Measurements from ENCODE around the gene HMGCS2.

Gene HMGCS2

GRCh38 chr1:119805247-119805646 is 36.5 kb upstream of the HMGCS2 start:
- peaks cover 61% of the 10 kb centered on the region for H3K27me3 ChIP-seq (ENCODE audit: control insufficient read depth, insufficient read depth, low read length)
- no peaks in the 10 kb centered on the region for H3K9me3 ChIP-seq (replicated peaks; ENCODE audit: low read length)
- no peak overlapping the region for H3K9ac ChIP-seq (ENCODE audit: low read depth, low read length)
- H3K4me2 ChIP-seq (ENCODE audit: low read length): no peak overlapping the region
- H3K36me3 ChIP-seq (ENCODE audit: insufficient read depth, low read length): no peaks in the 10 kb centered on the region
- H3K4me3 ChIP-seq (ENCODE audit: low read length): no peak overlapping the region
- H3K4me1 ChIP-seq (ENCODE audit: control insufficient read depth, insufficient read depth, low read length): peaks cover 3% of the 10 kb centered on the region

- H3K36me3 ChIP-seq (ENCODE audit: insufficient read depth, low read length): no peaks in the 10 kb centered on the region
- no peaks in the 10 kb centered on the region for H3K4me1 ChIP-seq (ENCODE audit: control insufficient read depth, insufficient read depth, low read length)
- no peaks in the 10 kb centered on the region for H3K9me3 ChIP-seq (replicated peaks; ENCODE audit: low read length)
- no peak overlapping the region for H3K4me2 ChIP-seq (ENCODE audit: low read length)
- H3K4me3 ChIP-seq (ENCODE audit: low read length): no peak overlapping the region
- H3K9ac ChIP-seq (ENCODE audit: low read depth, low read length): no peak overlapping the region
- H3K27me3 ChIP-seq (ENCODE audit: control insufficient read depth, insufficient read depth, low read length): peaks cover 31% of the 10 kb centered on the region
Measured at GRCh38 chr1:119799599-119800177, 31.0 kb upstream of the HMGCS2 start.

GRCh38 chr1:119799003-119799402 is 30.3 kb upstream of the HMGCS2 start:
- H3K36me3 ChIP-seq (ENCODE audit: insufficient read depth, low read length): no peaks in the 10 kb centered on the region
- H3K4me3 ChIP-seq (ENCODE audit: low read length): no peak overlapping the region
- no peak overlapping the region for H3K9ac ChIP-seq (ENCODE audit: low read depth, low read length)
- H3K27me3 ChIP-seq (ENCODE audit: control insufficient read depth, insufficient read depth, low read length): peaks cover 25% of the 10 kb centered on the region
- no peaks in the 10 kb centered on the region for H3K4me1 ChIP-seq (ENCODE audit: control insufficient read depth, insufficient read depth, low read length)
- no peaks in the 10 kb centered on the region for H3K9me3 ChIP-seq (replicated peaks; ENCODE audit: low read length)
- no peak overlapping the region for H3K4me2 ChIP-seq (ENCODE audit: low read length)

- Histone ChIP-seq H3K9ac (ENCODE audit: low read depth, low read length) (no peak overlapping the region), H3K4me1 (ENCODE audit: control insufficient read depth, insufficient read depth, low read length) (no peaks in the 10 kb centered on the region), H3K4me2 (ENCODE audit: low read length) (no peak overlapping the region), H3K4me3 (ENCODE audit: low read length) (no peak overlapping the region), H3K36me3 (ENCODE audit: insufficient read depth, low read length) (no peaks in the 10 kb centered on the region), H3K27me3 (ENCODE audit: control insufficient read depth, insufficient read depth, low read length) (peaks cover 11% of the 10 kb centered on the region), H3K9me3 (replicated peaks; ENCODE audit: low read length) (no peaks in the 10 kb centered on the region)
Measured at GRCh38 chr1:119797606-119798005, 28.9 kb upstream of the HMGCS2 start.

GRCh38 chr1:119797162-119797561 is 28.5 kb upstream of the HMGCS2 start:
- Histone ChIP-seq H3K4me2 (ENCODE audit: low read length) (no peak overlapping the region), H3K4me3 (ENCODE audit: low read length) (no peak overlapping the region), H3K9me3 (replicated peaks; ENCODE audit: low read length) (no peaks in the 10 kb centered on the region), H3K27me3 (ENCODE audit: control insufficient read depth, insufficient read depth, low read length) (peaks cover 9% of the 10 kb centered on the region), H3K36me3 (ENCODE audit: insufficient read depth, low read length) (no peaks in the 10 kb centered on the region), H3K9ac (ENCODE audit: low read depth, low read length) (no peak overlapping the region), H3K4me1 (ENCODE audit: control insufficient read depth, insufficient read depth, low read length) (no peaks in the 10 kb centered on the region)

GRCh38 chr1:119795261-119796200 is 26.8 kb upstream of the HMGCS2 start:
- no peaks in the 10 kb centered on the region for H3K9me3 ChIP-seq (replicated peaks; ENCODE audit: low read length)
- H3K27me3 ChIP-seq (ENCODE audit: control insufficient read depth, insufficient read depth, low read length): peaks cover 8% of the 10 kb centered on the region
- no peaks in the 10 kb centered on the region for H3K4me1 ChIP-seq (ENCODE audit: control insufficient read depth, insufficient read depth, low read length)
- H3K9ac ChIP-seq (ENCODE audit: low read depth, low read length): no peak overlapping the region
- H3K4me2 ChIP-seq (ENCODE audit: low read length): no peak overlapping the region
- no peaks in the 10 kb centered on the region for H3K36me3 ChIP-seq (ENCODE audit: insufficient read depth, low read length)
- no peak overlapping the region for H3K4me3 ChIP-seq (ENCODE audit: low read length)

GRCh38 chr1:119794876-119795240 is 26.2 kb upstream of the HMGCS2 start:
- H3K36me3 ChIP-seq (ENCODE audit: insufficient read depth, low read length): no peaks in the 10 kb centered on the region
- no peak overlapping the region for H3K4me2 ChIP-seq (ENCODE audit: low read length)
- no peaks in the 10 kb centered on the region for H3K4me1 ChIP-seq (ENCODE audit: control insufficient read depth, insufficient read depth, low read length)
- H3K4me3 ChIP-seq (ENCODE audit: low read length): no peak overlapping the region
- H3K27me3 ChIP-seq (ENCODE audit: control insufficient read depth, insufficient read depth, low read length): peaks cover 12% of the 10 kb centered on the region
- no peak overlapping the region for H3K9ac ChIP-seq (ENCODE audit: low read depth, low read length)
- no peaks in the 10 kb centered on the region for H3K9me3 ChIP-seq (replicated peaks; ENCODE audit: low read length)

- H3K9me3 ChIP-seq (replicated peaks; ENCODE audit: low read length): no peaks in the 10 kb centered on the region
- H3K9ac ChIP-seq (ENCODE audit: low read depth, low read length): no peak overlapping the region
- no peak overlapping the region for H3K4me3 ChIP-seq (ENCODE audit: low read length)
- H3K4me1 ChIP-seq (ENCODE audit: control insufficient read depth, insufficient read depth, low read length): no peaks in the 10 kb centered on the region
- peaks cover 12% of the 10 kb centered on the region for H3K27me3 ChIP-seq (ENCODE audit: control insufficient read depth, insufficient read depth, low read length)
- H3K4me2 ChIP-seq (ENCODE audit: low read length): no peak overlapping the region
- H3K36me3 ChIP-seq (ENCODE audit: insufficient read depth, low read length): no peaks in the 10 kb centered on the region
Measured at GRCh38 chr1:119794230-119794875, 25.6 kb upstream of the HMGCS2 start.

GRCh38 chr1:119791377-119791776 is 22.7 kb upstream of the HMGCS2 start:
- Histone ChIP-seq H3K4me2 (ENCODE audit: low read length) (no peak overlapping the region), H3K9me3 (replicated peaks; ENCODE audit: low read length) (no peaks in the 10 kb centered on the region), H3K9ac (ENCODE audit: low read depth, low read length) (no peak overlapping the region), H3K4me1 (ENCODE audit: control insufficient read depth, insufficient read depth, low read length) (no peaks in the 10 kb centered on the region), H3K4me3 (ENCODE audit: low read length) (no peak overlapping the region), H3K27me3 (ENCODE audit: control insufficient read depth, insufficient read depth, low read length) (peaks cover 12% of the 10 kb centered on the region), H3K36me3 (ENCODE audit: insufficient read depth, low read length) (no peaks in the 10 kb centered on the region)

- Histone ChIP-seq H3K27me3 (ENCODE audit: control insufficient read depth, insufficient read depth, low read length) (peaks cover 12% of the 10 kb centered on the region), H3K9ac (ENCODE audit: low read depth, low read length) (no peak overlapping the region), H3K36me3 (ENCODE audit: insufficient read depth, low read length) (no peaks in the 10 kb centered on the region), H3K9me3 (replicated peaks; ENCODE audit: low read length) (no peaks in the 10 kb centered on the region), H3K4me3 (ENCODE audit: low read length) (no peak overlapping the region), H3K4me1 (ENCODE audit: control insufficient read depth, insufficient read depth, low read length) (no peaks in the 10 kb centered on the region), H3K4me2 (ENCODE audit: low read length) (no peak overlapping the region)
Measured at GRCh38 chr1:119790451-119791198, 21.9 kb upstream of the HMGCS2 start.

GRCh38 chr1:119787776-119788175 is 19.1 kb upstream of the HMGCS2 start:
- H3K27me3 ChIP-seq (ENCODE audit: control insufficient read depth, insufficient read depth, low read length): peaks cover 27% of the 10 kb centered on the region
- no peak overlapping the region for H3K4me3 ChIP-seq (ENCODE audit: low read length)
- no peaks in the 10 kb centered on the region for H3K36me3 ChIP-seq (ENCODE audit: insufficient read depth, low read length)
- no peak overlapping the region for H3K4me2 ChIP-seq (ENCODE audit: low read length)
- H3K9me3 ChIP-seq (replicated peaks; ENCODE audit: low read length): no peaks in the 10 kb centered on the region
- H3K4me1 ChIP-seq (ENCODE audit: control insufficient read depth, insufficient read depth, low read length): no peaks in the 10 kb centered on the region
- H3K9ac ChIP-seq (ENCODE audit: low read depth, low read length): no peak overlapping the region

Measured in skeletal muscle satellite cell (primary cell).